ENCODE measurements around the gene FNIP2. TPM values are rescaled to one million over a fixed set of nuclear protein-coding genes. Genes with fewer than 3 reads are reported as not detected.

The FNIP2 gene
- polyA plus RNA-seq (51.7 and 54.6 TPM in 2 replicates), polyA minus RNA-seq (171 and 210 TPM in 2 replicates)

DNA sequence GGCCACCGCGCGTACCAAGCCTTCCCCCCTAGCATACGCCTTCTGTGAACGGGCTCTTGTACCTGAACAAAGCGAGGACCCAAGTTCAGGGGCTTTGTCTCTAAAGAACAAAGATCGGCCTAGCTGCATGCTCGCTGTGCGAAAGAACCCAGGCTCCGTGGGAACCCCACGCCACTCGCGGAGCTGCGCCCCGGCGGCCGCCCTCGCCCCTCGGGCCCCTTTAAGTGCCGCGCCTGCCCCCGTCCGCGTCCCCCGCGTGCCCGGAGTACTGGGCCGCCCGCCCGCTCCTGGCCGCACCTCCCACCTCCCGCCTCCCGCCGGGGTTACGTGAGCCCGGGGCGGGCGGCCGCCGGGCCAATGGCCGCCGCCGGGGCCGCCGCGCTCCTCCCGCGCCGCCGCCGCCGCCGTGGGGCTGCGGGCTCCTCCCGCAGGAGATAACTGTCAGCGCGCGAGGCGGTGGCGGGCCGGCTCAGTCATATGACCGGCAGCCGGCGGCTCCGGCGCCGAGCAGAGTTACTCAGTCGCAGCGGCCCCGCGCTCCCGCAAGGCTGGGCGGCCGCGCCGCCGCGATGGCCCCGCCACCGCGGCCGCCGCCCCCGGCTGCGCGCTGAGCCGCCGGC is at the start of gene FNIP2:
TSS of gene FNIP2 (plus strand) at position 472 of the 620 bp plus-strand sequence. CDS start 187 bp downstream, outside the sequence.
- Histone ChIP-seq H3K9ac (ENCODE audit: low read length) (peak within 1 kb of the TSS; percentile 92), H3K79me2 (replicated peaks; ENCODE audit: insufficient read depth, low read length) (peaks cover 58% of the 10 kb centered on the region), H3K4me3 (ENCODE audit: low read length) (peak within 1 kb of the TSS; percentile 92), H3K36me3 (ENCODE audit: insufficient read depth, low read length) (no peaks in the 10 kb centered on the region), H3K9me2 (ENCODE audit: insufficient read depth, low read length) (no peaks in the 10 kb centered on the region), H3K9me3 (ENCODE audit: low read length) (no peaks in the 10 kb centered on the region), H3K27me3 (ENCODE audit: insufficient read depth, low read depth, low read length) (no peaks in the 10 kb centered on the region), H3K27ac (ENCODE audit: low read length) (peak within 1 kb of the TSS; percentile 93), H2AFZ (ENCODE audit: low read depth, low read length) (peak within 1 kb of the TSS; percentile 87), H3K4me2 (ENCODE audit: low read length) (peak within 1 kb of the TSS; percentile 85), H4K20me1 (ENCODE audit: insufficient read depth) (no peaks in the 10 kb centered on the region), H3F3A (ENCODE audit: insufficient read depth, low read length, poor library complexity, severe bottlenecking) (no peaks in the 10 kb centered on the region)
- peak; percentile 47 for TF ChIP-seq RAD21 (conservative IDR thresholded peaks at IDR 0.05)
- TF ChIP-seq EZH2 (IDR thresholded peaks at IDR 0.05; ENCODE audit: borderline replicate concordance, insufficient read depth, low read length, poor library complexity, severe bottlenecking), result no peak
- TF ChIP-seq POLR2AphosphoS5 (IDR thresholded peaks at IDR 0.05), result peak; percentile 91
- peak; percentile 64 for TF ChIP-seq EP300 (conservative IDR thresholded peaks at IDR 0.05; ENCODE audit: poor library complexity, severe bottlenecking)
- peak; percentile 53 for TF ChIP-seq SMC3 (conservative IDR thresholded peaks at IDR 0.05; ENCODE audit: poor library complexity)
- TF ChIP-seq, protein P1, sequence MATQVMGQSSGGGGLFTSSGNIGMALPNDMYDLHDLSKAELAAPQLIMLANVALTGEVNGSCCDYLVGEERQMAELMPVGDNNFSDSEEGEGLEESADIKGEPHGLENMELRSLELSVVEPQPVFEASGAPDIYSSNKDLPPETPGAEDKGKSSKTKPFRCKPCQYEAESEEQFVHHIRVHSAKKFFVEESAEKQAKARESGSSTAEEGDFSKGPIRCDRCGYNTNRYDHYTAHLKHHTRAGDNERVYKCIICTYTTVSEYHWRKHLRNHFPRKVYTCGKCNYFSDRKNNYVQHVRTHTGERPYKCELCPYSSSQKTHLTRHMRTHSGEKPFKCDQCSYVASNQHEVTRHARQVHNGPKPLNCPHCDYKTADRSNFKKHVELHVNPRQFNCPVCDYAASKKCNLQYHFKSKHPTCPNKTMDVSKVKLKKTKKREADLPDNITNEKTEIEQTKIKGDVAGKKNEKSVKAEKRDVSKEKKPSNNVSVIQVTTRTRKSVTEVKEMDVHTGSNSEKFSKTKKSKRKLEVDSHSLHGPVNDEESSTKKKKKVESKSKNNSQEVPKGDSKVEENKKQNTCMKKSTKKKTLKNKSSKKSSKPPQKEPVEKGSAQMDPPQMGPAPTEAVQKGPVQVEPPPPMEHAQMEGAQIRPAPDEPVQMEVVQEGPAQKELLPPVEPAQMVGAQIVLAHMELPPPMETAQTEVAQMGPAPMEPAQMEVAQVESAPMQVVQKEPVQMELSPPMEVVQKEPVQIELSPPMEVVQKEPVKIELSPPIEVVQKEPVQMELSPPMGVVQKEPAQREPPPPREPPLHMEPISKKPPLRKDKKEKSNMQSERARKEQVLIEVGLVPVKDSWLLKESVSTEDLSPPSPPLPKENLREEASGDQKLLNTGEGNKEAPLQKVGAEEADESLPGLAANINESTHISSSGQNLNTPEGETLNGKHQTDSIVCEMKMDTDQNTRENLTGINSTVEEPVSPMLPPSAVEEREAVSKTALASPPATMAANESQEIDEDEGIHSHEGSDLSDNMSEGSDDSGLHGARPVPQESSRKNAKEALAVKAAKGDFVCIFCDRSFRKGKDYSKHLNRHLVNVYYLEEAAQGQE (IDR thresholded peaks at IDR 0.05; ENCODE audit: borderline replicate concordance), result peak; percentile 77
- peak; percentile 56 for TF ChIP-seq MXI1 (conservative IDR thresholded peaks at IDR 0.05; ENCODE audit: poor library complexity, severe bottlenecking)
- TF ChIP-seq, protein P2, sequence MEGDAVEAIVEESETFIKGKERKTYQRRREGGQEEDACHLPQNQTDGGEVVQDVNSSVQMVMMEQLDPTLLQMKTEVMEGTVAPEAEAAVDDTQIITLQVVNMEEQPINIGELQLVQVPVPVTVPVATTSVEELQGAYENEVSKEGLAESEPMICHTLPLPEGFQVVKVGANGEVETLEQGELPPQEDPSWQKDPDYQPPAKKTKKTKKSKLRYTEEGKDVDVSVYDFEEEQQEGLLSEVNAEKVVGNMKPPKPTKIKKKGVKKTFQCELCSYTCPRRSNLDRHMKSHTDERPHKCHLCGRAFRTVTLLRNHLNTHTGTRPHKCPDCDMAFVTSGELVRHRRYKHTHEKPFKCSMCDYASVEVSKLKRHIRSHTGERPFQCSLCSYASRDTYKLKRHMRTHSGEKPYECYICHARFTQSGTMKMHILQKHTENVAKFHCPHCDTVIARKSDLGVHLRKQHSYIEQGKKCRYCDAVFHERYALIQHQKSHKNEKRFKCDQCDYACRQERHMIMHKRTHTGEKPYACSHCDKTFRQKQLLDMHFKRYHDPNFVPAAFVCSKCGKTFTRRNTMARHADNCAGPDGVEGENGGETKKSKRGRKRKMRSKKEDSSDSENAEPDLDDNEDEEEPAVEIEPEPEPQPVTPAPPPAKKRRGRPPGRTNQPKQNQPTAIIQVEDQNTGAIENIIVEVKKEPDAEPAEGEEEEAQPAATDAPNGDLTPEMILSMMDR (IDR thresholded peaks at IDR 0.05; ENCODE audit: poor library complexity, severe bottlenecking), result no peak
- TF ChIP-seq TAF1 (IDR thresholded peaks at IDR 0.05; ENCODE audit: low read depth), result peak; percentile 59

DNA sequence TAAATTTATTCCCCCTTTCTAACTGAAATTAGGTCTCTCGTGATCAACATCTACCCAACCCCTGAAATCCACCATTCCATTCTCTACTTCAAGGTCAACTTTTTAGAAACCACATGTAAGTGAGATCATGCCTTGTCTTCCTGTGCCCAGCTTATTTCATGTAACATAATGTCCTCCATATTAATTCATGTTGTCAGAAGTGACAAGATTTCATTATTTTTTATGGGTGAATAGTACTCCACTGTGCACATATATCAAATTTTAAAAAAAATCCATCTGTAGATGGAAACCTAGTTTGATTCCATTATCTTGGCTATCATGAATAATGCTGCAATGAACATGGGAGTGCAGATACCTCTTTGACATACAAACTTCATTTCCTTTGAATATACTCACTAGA is 47.1 kb upstream of the FNIP2 start:
- Histone ChIP-seq H3K79me2 (replicated peaks; ENCODE audit: insufficient read depth, low read length) (peaks cover 17% of the 10 kb centered on the region), H3K9me3 (ENCODE audit: low read length) (no peaks in the 10 kb centered on the region), H3K9me2 (ENCODE audit: insufficient read depth, low read length) (no peaks in the 10 kb centered on the region), H3F3A (ENCODE audit: insufficient read depth, low read length, poor library complexity, severe bottlenecking) (no peaks in the 10 kb centered on the region), H3K4me2 (ENCODE audit: low read length) (peak overlapping the region; percentile 92), H3K27ac (ENCODE audit: low read length) (no peak overlapping the region), H3K27me3 (ENCODE audit: insufficient read depth, low read depth, low read length) (no peaks in the 10 kb centered on the region), H3K4me3 (ENCODE audit: low read length) (peak overlapping the region; percentile 86), H4K20me1 (ENCODE audit: insufficient read depth) (no peaks in the 10 kb centered on the region), H3K36me3 (ENCODE audit: insufficient read depth, low read length) (no peaks in the 10 kb centered on the region), H2AFZ (ENCODE audit: low read depth, low read length) (no peak overlapping the region), H3K9ac (ENCODE audit: low read length) (peak overlapping the region; percentile 80)
- TF ChIP-seq SMC3 (conservative IDR thresholded peaks at IDR 0.05; ENCODE audit: poor library complexity) (no peak), EP300 (conservative IDR thresholded peaks at IDR 0.05; ENCODE audit: poor library complexity, severe bottlenecking) (no peak), EZH2 (IDR thresholded peaks at IDR 0.05; ENCODE audit: borderline replicate concordance, insufficient read depth, low read length, poor library complexity, severe bottlenecking) (no peak), POLR2AphosphoS5 (IDR thresholded peaks at IDR 0.05) (no peak), RAD21 (conservative IDR thresholded peaks at IDR 0.05) (no peak), TAF1 (IDR thresholded peaks at IDR 0.05; ENCODE audit: low read depth) (no peak), MXI1 (conservative IDR thresholded peaks at IDR 0.05; ENCODE audit: poor library complexity, severe bottlenecking) (no peak)
- TF ChIP-seq, protein P2 (IDR thresholded peaks at IDR 0.05; ENCODE audit: poor library complexity, severe bottlenecking), result no peak
- TF ChIP-seq, protein P1 (IDR thresholded peaks at IDR 0.05; ENCODE audit: borderline replicate concordance), result no peak

Data from neural cell (in vitro differentiated cells).